KMS-11 (cell line): ENCODE measurements around the gene MAST4.

ENCODE experiments used
- H2AFZ ChIP-seq: fragments of 200-600 bp; sonication (generic); 2 replicates; pipeline ENCODE4 v1.6.1; 2016; ENCODE audit warnings: antibody characterized with exemption, mixed run types, low read depth
- H3K27ac ChIP-seq: fragments of 200-600 bp; sonication (generic); 2 replicates; pipeline ENCODE4 v1.6.1; 2016; ENCODE audit warnings: mild to moderate bottlenecking, mixed run types
- H3K27me3 ChIP-seq: fragments of 200-600 bp; sonication (generic); 2 replicates; pipeline ENCODE4 v1.6.1; 2017; ENCODE audit warnings: mild to moderate bottlenecking, low read depth, mixed run types, moderate library complexity; ENCODE audit not compliant: insufficient read depth
- H3K36me3 ChIP-seq: fragments of 200-600 bp; sonication (generic); 2 replicates; pipeline ENCODE4 v1.6.1; 2017; ENCODE audit warnings: mild to moderate bottlenecking, mixed run types; ENCODE audit not compliant: insufficient read depth
- H3K4me1 ChIP-seq: fragments of 200-600 bp; sonication (generic); 2 replicates; pipeline ENCODE4 v1.6.1; 2016; ENCODE audit warnings: mild to moderate bottlenecking, low read depth, mixed run types; ENCODE audit not compliant: poor library complexity, severe bottlenecking
- H3K4me2 ChIP-seq: fragments of 200-600 bp; sonication (generic); 2 replicates; pipeline ENCODE4 v1.7.0; 2016; ENCODE audit warnings: mild to moderate bottlenecking, mixed run types
- H3K4me3 ChIP-seq: fragments of 200-600 bp; sonication (generic); IDR thresholded peaks from 2 replicates; pipeline ENCODE4 v1.6.1; 2017; ENCODE audit warnings: low read depth, low read length, mixed read lengths; ENCODE audit not compliant: insufficient read depth
- H3K79me2 ChIP-seq: fragments of 200-600 bp; sonication (generic); 2 replicates; pipeline ENCODE4 v1.6.1; 2016; ENCODE audit warnings: low read depth, mixed run types; ENCODE audit not compliant: insufficient read depth
- H3K9ac ChIP-seq: fragments of 200-600 bp; sonication (generic); 2 replicates; pipeline ENCODE4 v1.6.1; 2016; ENCODE audit warnings: mild to moderate bottlenecking, mixed run types
- H4K20me1 ChIP-seq: fragments of 200-600 bp; sonication (generic); 2 replicates; pipeline ENCODE4 v1.6.1; 2016; ENCODE audit warnings: mild to moderate bottlenecking, mixed run types; ENCODE audit not compliant: insufficient read depth
- TF ChIP-seq, protein P1 (sequence below): fragments of 200-600 bp; sonication (generic); conservative IDR thresholded peaks from 2 replicates; pipeline ENCODE4 v1.6.1; 2017; ENCODE audit warnings: low read depth, mild to moderate bottlenecking, antibody characterized with exemption, low read length, moderate library complexity, mixed read lengths

MAST4 gene

DNA sequence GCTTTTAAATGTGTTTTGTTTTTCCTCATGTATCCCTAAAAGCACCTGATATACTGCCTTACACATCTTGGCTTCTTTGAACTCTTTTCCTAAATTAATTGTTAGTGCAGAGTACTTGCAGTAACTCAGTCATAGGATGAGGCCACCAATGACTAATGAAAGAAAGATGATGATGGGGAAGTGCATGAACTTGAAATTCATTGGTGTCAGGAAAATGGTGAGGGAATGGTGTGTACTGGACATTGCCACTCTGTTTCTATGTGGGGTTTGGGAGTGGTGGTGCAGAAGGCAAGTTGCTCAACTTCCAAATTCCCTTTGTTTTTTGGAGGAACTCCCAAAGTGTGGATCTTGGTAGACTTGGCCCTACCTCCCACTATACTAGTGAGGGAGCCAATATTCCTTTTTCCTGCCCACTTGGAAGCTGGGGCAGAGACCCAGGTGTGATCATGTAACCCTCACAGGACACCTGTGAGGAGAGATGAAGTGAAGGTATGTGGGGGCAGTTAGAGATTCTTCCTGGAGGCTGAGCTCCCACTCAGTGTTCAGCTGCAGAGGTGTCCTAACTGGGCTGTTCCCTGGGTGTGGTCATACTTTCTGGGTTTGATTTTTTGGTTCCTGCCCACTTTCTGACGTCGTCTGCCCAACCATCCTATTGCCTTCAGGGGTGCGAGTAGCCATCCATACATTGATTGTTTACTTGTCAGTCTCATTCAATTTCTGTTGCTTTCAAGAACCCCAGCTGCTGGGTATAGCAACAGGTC is 298.5 kb downstream of the MAST4 start:
- Histone ChIP-seq H3K4me2 (no peak overlapping the region), H3K4me1 (no peaks in the 10 kb centered on the region), H4K20me1 (no peaks in the 10 kb centered on the region), H3K9ac (no peak overlapping the region), H3K27ac (no peak overlapping the region), H3K4me3 (no peak overlapping the region), H3K27me3 (no peaks in the 10 kb centered on the region), H3K79me2 (no peaks in the 10 kb centered on the region), H3K36me3 (no peaks in the 10 kb centered on the region), H2AFZ (no peak overlapping the region)
- TF ChIP-seq, protein P1, sequence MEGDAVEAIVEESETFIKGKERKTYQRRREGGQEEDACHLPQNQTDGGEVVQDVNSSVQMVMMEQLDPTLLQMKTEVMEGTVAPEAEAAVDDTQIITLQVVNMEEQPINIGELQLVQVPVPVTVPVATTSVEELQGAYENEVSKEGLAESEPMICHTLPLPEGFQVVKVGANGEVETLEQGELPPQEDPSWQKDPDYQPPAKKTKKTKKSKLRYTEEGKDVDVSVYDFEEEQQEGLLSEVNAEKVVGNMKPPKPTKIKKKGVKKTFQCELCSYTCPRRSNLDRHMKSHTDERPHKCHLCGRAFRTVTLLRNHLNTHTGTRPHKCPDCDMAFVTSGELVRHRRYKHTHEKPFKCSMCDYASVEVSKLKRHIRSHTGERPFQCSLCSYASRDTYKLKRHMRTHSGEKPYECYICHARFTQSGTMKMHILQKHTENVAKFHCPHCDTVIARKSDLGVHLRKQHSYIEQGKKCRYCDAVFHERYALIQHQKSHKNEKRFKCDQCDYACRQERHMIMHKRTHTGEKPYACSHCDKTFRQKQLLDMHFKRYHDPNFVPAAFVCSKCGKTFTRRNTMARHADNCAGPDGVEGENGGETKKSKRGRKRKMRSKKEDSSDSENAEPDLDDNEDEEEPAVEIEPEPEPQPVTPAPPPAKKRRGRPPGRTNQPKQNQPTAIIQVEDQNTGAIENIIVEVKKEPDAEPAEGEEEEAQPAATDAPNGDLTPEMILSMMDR = no peak

DNA sequence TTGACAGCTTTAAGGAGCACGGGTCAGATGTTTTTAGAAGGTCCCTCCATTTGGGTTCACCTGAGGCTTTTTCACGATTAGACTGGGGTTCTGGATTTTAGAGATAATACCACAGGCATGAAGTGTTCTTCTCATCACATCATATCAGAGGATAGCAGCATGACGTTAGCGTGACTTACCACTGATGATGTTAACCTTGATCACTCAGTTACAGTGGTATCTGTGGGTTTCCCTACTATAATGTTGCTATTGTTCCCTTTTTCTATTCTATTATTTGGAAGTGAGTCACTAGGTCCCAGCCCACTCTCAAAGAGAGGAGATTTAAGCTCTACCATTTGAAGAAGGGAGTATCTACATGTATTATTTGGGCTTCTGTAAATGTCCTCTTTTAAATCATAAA is 300.0 kb downstream of the MAST4 start:
- Histone ChIP-seq H3K27me3 (no peaks in the 10 kb centered on the region), H4K20me1 (no peaks in the 10 kb centered on the region), H2AFZ (no peak overlapping the region), H3K79me2 (no peaks in the 10 kb centered on the region), H3K27ac (no peak overlapping the region), H3K9ac (no peak overlapping the region), H3K4me3 (no peak overlapping the region), H3K36me3 (no peaks in the 10 kb centered on the region), H3K4me1 (no peaks in the 10 kb centered on the region), H3K4me2 (no peak overlapping the region)
- TF ChIP-seq, protein P1 = no peak

DNA sequence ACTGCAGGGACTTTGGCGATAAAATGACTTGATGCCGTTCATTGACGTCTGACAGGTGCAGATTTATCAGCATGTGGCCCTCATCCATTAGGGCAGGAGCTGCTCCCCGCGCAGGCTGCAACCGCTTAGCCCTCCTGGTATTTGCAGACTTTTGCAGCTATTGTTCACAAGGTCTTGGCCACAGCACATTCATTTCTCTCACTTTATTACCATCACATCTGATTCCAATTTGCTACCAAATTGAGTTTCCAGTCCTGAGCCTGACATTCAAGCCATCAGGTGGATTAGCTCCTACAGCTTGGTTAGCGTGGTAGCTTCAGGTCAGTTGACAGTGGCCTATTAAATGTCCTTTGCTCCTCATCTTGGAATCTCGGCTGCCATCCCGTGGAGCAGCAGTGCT is 301.2 kb downstream of the MAST4 start:
- Histone ChIP-seq H3K79me2 (no peaks in the 10 kb centered on the region), H3K27me3 (no peaks in the 10 kb centered on the region), H3K4me2 (no peak overlapping the region), H2AFZ (no peak overlapping the region), H3K36me3 (no peaks in the 10 kb centered on the region), H3K27ac (no peak overlapping the region), H3K9ac (no peak overlapping the region), H4K20me1 (no peaks in the 10 kb centered on the region), H3K4me1 (peaks cover 7% of the 10 kb centered on the region), H3K4me3 (no peak overlapping the region)
- TF ChIP-seq, protein P1 = no peak

DNA sequence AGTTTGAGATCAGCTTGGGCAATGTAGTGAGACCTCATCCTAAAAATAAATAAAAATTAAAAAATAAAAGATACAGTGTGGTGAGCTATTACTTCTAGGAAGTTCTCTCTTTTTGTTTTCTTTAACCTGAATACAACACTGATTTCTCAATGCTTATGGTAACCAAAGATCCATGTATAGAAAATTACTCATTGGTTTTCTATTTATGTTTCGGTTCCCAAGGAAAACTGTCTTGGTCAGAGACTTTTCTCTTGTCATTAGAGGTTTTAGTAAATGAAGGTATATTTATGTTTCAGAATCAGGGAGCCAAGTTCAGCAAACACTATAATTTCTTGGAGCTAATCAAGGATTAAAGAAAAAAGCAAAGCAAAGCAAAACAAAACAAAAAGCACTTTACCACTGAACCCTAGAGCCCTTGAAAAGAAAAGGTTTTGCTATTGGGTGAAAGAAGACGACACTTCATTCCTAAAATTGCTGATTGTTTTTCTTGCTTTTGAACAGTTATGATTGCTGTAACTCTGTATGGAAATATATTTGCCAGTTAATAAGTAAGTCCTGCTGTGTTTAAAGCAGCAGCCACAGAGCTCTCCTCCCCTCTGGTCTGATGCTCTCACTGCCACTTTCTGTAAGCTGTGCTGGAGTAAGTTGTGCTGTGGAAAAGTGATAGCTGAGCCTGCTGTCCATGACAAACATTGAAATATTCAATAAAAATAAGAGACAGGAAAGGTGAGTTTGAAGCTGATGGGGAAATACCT is 302.2 kb downstream of the MAST4 start:
- H2AFZ ChIP-seq = no peak overlapping the region
- H3K4me1 ChIP-seq = peaks cover 8% of the 10 kb centered on the region
- H3K27me3 ChIP-seq = no peaks in the 10 kb centered on the region; the same call in 1 of the 2 replicates
- H4K20me1 ChIP-seq = no peaks in the 10 kb centered on the region
- TF ChIP-seq, protein P1 = no peak
- H3K9ac ChIP-seq = no peak overlapping the region
- no peak overlapping the region for H3K4me3 ChIP-seq
- no peaks in the 10 kb centered on the region for H3K79me2 ChIP-seq
- no peaks in the 10 kb centered on the region for H3K36me3 ChIP-seq
- H3K4me2 ChIP-seq = no peak overlapping the region
- H3K27ac ChIP-seq = no peak overlapping the region
